ENCODE results near the gene CPM.

Gene CPM

DNA sequence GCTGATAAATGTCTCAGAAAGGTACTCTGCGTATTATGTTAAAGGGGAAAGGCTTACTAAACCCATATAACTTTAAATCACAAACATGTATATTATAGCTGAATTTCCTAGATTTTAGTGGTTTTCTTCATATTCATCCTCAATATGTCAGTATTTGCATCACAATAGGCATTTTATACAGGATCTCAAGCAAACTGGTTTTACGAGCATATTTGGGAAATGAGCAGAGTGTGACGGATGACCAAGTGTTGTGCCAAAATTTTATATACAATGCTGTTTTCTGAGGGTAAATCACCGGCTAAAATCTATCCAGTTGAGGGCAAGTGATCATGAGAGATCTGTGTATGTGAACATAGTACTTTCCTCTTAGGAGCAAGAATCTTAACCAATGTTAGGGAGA lies 8.4 kb downstream of the CPM start:
- Histone ChIP-seq H3K4me3 (ENCODE audit: low read depth, low read length) (no peak overlapping the region), H3K36me3 (no peaks in the 10 kb centered on the region), H3K9me3 (ENCODE audit: severe bottlenecking) (peaks cover 3% of the 10 kb centered on the region), H3K27ac (no peak overlapping the region), H3K27me3 (ENCODE audit: insufficient read depth, low read depth, severe bottlenecking) (no peaks in the 10 kb centered on the region)
- no peak for DNase-seq
- no peak for TF ChIP-seq CTCF (IDR thresholded peaks at IDR 0.05; ENCODE audit: low read depth, low read length)

GRCh38 chr12:68919581-68920239 lies 13.3 kb downstream of the CPM start:
- Histone ChIP-seq H3K27ac (no peak overlapping the region), H3K36me3 (no peaks in the 10 kb centered on the region), H3K9me3 (ENCODE audit: severe bottlenecking) (no peaks in the 10 kb centered on the region), H3K27me3 (ENCODE audit: insufficient read depth, low read depth, severe bottlenecking) (no peaks in the 10 kb centered on the region), H3K4me3 (ENCODE audit: low read depth, low read length) (no peak overlapping the region)
- TF ChIP-seq CTCF (IDR thresholded peaks at IDR 0.05; ENCODE audit: low read depth, low read length): no peak
- DNase-seq: no peak

GRCh38 chr12:68918960-68919359 lies 14.0 kb downstream of the CPM start:
- Histone ChIP-seq H3K27ac (no peak overlapping the region), H3K36me3 (no peaks in the 10 kb centered on the region), H3K9me3 (ENCODE audit: severe bottlenecking) (no peaks in the 10 kb centered on the region), H3K4me3 (ENCODE audit: low read depth, low read length) (no peak overlapping the region), H3K27me3 (ENCODE audit: insufficient read depth, low read depth, severe bottlenecking) (no peaks in the 10 kb centered on the region)
- DNase-seq: no peak
- no peak for TF ChIP-seq CTCF (IDR thresholded peaks at IDR 0.05; ENCODE audit: low read depth, low read length)

DNA sequence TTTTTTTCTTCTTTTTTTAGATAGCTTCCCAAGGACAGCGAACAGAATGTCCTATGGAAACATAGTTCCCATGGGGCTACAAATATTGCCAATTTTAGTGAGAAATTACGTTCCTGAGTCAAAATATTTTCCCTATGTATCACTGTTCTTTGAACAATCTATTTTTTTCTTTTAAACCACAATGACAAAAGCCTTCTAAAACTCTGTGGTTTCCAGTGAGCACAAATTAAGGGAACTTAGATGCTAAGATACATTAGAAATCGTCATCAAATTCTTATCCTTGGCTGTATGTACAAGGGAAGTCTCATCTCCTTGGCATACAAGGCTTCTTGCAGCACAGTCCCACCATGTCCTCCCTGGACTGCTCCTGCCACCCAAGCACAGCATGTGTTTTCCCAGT lies 17.9 kb downstream of the CPM start:
- H3K4me3 ChIP-seq (ENCODE audit: low read depth, low read length): no peak overlapping the region
- no peaks in the 10 kb centered on the region for H3K9me3 ChIP-seq (ENCODE audit: severe bottlenecking)
- H3K27me3 ChIP-seq (ENCODE audit: insufficient read depth, low read depth, severe bottlenecking): no peaks in the 10 kb centered on the region
- H3K36me3 ChIP-seq: no peaks in the 10 kb centered on the region
- no peak overlapping the region for H3K27ac ChIP-seq
- DNase-seq: no peak
- TF ChIP-seq CTCF (IDR thresholded peaks at IDR 0.05; ENCODE audit: low read depth, low read length): no peak

GRCh38 chr12:68913682-68914081 lies 19.3 kb downstream of the CPM start:
- H3K27ac ChIP-seq: no peak overlapping the region
- no peak for TF ChIP-seq CTCF (IDR thresholded peaks at IDR 0.05; ENCODE audit: low read depth, low read length)
- DNase-seq: no peak
- no peak overlapping the region for H3K4me3 ChIP-seq (ENCODE audit: low read depth, low read length)
- H3K9me3 ChIP-seq (ENCODE audit: severe bottlenecking): no peaks in the 10 kb centered on the region
- H3K36me3 ChIP-seq: no peaks in the 10 kb centered on the region
- no peaks in the 10 kb centered on the region for H3K27me3 ChIP-seq (ENCODE audit: insufficient read depth, low read depth, severe bottlenecking)

DNA sequence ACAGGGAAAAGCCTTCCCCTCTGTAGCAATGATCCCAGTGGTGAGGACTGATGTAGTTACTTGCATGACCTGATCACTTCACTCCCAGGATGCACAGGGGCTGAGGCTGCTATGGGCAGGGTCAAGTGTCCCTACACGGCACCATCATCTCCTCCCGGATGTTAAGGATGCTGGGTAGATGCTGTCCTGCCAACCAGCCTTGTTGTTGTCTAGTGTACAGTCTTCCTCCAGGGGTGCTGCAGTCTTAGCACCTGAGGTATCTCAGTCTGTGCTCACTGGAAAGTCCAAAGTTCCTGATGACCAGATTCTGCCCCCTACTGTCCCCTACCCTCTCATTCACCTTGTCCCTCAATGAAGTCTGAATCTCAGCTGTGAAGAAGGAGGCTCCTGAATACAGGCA lies 20.1 kb downstream of the CPM start:
- no peak overlapping the region for H3K4me3 ChIP-seq (ENCODE audit: low read depth, low read length)
- no peaks in the 10 kb centered on the region for H3K36me3 ChIP-seq
- no peaks in the 10 kb centered on the region for H3K9me3 ChIP-seq (ENCODE audit: severe bottlenecking)
- no peak for DNase-seq
- no peak for TF ChIP-seq CTCF (IDR thresholded peaks at IDR 0.05; ENCODE audit: low read depth, low read length)
- no peak overlapping the region for H3K27ac ChIP-seq
- H3K27me3 ChIP-seq (ENCODE audit: insufficient read depth, low read depth, severe bottlenecking): no peaks in the 10 kb centered on the region
